T-helper 22 cell (primary cell): Measurements from ENCODE around the gene SELENOS.

Experiments
- DNase-seq: peaks from one replicate; pipeline ENCODE4 v3.0.0-alpha.2; 2020; ENCODE audit warnings: low read depth

The SELENOS gene

GRCh38 chr15:101250873-101251829, 26.1 kb downstream of the SELENOS start:
- peak; percentile 5 for DNase-seq

DNA sequence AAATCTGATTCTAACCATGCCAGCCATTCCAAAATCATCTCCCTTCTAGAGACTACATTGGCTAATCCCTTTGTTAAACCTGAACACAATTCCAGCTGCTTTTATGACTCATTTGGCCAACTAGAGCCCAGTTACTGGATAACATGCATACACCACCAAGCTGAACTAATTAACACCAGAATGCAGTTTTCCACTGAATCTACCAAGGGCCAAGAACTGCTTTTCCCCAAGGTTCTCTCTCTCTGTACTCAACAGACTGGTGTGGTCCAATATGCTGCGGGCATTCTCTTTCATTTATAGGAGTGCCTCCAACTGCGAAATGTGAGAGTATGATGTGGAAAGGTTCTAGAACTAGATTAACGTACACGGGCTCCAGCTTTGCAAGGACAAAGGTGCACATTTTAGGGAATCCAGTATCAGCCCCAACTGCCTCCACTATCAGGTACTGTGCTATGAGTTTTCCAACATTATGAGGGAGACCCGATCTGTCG, 26.9 kb downstream of the SELENOS start:
- no peak for DNase-seq

DNA sequence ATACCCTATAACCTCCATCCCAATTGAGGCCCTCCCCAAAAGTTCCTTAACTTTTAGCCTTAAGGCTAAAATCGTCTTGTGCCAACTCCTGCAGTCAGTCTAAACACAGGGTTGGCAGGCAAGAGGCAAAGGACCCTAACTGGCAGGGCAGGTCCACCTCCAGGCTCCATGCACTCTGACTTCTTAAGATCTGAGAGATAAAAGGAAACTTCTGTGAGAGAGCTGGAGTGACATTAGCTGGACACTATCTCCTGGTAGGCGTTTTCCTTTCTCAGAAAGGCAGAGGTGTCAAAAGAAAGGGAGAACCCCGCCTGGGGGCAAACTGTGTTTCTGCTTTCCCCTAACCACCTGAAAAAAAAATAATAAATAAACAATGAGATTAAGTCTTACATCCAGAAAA, 29.0 kb downstream of the SELENOS start:
- no peak for DNase-seq

DNA sequence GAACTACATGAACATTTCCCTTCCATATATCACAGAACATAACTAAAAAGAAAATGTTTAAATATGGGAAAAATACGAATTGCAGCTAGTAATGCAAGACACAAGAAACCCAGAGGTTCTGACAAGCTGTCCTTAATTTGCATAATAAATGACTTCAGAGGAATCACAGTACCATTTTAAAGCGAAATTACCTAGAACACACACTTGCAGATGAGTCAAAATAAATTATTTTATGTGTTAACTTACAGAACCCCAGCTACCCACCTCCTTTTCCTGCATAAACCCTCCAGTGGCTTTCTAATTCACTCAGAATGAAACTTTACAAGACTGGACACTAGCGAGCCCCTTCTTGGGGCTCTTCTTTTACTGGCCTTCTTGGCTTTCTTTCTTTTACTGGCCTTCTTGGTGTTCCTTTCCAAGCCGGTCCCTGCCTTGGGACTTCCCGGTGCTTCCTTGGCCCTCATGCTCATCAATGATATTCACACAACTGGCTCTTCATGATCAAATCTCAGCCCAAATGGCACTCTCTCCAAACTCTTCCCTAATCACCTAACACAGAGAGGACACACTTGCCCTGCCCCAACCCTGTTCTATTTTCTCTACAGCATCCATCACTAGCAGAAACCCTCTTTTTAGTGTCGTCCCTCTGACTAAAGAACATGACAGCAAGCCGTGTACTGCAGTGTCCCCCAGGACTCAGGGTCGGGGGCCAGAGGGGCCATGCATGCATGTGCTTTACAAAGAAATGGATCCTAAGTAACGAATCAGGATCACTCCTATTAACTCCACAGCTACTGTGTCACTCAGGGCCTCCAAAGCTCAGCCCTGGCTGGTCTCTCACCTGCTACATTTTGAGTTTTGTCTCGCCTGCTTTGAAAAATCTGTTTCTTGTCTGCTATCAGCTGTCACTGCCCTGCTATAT, 30.2 kb downstream of the SELENOS start:
- DNase-seq: no peak

GRCh38 chr15:101246391-101246790, 30.9 kb downstream of the SELENOS start:
- DNase-seq: no peak

DNA sequence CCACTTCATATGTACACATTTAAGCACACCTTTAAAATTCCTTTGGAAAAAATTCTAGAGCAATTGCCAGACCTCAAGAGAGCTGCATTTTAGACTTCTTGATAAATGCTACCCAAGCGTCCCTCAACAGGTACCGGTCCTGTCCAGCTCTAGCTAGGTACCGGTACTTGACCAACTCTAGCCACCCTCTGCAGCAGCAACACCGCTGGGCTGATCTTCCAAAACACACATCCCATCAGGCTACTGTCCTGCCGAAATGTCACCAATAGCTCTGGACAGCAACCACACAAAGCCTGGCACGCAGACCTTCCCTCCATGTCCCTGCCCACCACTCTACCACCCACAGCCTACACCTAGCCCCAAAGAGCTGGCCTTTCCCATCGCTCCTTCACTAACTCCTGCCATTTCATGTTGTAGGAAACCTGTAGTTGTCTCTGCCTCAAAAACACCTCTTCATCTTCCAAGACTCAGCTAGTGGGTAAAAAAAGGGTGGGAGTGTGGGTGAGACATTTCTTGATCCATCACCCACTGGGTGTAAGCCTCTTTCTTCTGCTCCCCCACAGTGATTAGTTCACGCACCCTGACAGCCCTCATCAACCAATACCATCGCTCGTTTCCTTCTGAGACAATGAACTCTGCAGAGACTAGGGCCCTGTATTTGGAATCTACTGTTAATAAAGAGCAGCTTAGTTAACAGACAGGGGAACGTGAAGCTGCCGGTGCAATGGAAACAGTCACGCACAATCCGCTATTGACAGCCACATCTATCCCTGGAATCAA, 32.2 kb downstream of the SELENOS start:
- DNase-seq: no peak

DNA sequence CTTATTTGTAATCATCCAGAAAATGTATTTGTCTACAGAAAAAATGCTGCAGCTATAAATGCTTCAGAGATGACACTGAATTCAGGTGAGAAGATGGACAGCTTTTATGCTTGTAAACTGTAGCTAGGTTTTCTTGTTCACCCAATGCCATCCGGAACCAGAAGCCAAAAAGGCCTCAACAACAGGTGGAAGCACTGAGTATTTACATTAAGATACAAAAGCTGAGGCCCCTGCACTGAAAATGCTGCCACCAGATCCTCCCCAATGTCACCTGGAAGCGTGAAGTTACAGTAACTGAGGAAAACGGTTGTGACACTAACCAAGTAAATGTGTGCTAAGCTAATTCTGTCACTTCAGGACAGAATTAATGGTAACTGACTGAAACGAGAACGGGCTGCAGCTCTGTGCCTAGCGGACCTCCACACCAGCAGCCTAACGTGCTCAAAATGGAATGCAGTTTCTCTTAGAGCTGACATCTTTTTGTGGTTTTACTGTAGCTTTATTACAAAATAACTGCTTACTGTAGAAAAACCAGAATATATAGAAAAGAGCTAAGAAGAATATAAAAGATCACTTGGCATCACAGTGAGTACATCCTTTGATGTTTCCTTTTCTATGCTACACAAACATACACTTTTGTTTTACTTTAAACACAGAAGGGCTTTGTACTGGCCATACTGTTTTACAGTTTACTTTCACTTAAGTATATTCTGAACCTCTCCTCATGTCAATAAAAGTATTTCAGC, 33.1 kb downstream of the SELENOS start:
- no peak for DNase-seq

DNA sequence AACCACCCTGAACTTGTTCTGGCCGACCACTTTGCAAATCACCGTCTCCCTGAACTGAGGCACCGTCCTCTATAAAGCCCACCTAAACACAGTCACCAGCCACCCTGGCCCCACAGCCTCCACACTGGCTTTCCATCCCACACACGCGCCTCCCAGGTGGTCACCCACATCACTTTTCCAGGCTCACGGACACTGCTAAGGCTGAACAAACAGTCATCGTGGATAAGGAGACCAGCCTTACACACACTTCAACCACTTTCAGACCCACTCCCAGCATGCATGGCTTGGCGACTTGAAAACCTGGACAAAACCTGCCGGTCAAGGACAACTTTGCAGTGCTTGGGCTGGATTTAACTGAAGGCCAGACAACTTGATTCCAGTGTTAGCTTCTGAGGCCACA, 33.9 kb downstream of the SELENOS start:
- no peak for DNase-seq

DNA sequence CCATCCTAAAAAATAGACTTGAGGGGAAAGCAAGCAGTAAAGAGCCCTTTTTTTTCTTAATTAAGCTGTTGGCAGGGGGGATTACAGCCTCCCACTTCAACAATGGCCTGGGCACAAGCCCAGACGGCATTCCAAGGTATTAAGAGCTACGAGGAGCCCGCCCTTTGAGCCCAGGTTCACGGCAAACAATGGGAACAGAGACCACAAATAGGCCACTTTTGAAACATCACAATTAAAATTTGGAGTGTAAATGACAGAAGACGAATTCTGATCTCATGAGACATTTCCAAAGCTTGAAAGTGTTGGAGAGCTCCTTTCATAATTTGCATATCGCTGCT, 34.3 kb downstream of the SELENOS start:
- DNase-seq: no peak

DNA sequence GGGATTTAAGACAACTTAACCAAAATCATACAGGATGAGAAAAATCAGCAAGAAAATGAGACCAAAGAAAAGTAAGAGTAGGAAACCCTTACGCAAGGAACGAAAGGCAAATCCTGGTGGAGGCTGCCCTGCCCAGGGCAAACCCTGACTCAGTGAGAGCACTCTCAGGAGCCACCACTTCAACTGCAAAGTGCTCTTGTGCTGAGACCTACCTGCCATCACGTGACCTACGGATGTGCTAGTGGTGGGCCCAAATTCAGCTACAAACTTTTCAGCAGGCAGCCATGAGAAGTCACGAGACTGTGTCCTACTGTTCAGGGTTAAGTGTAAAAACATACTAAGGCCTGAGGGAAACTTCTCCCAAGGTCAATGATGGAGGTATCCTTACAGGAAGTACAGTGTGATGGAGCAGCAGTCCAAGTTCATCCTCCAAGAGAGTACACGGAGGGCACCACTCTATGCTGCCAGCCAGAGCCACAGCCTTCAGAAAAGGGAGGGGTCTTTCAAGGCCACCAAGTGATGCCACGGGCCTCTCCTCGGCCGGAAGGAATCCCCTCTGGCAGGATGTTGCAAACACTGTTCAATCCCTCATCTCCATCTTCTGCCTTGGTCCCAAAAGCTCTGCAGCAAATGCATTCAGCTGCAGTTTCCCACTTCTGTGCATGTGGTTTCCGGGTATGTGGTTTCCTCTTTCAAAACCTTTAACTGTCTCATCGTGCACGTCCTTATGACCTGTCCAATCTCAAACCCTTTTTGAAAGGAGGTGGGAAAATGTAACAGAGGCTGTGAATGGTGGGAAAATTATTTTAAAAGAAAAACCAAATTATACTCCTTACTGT, 34.9 kb downstream of the SELENOS start:
- peak; percentile 64 for DNase-seq

- DNase-seq: no peak
Measured at GRCh38 chr15:101240358-101240757, 36.9 kb downstream of the SELENOS start.

DNA sequence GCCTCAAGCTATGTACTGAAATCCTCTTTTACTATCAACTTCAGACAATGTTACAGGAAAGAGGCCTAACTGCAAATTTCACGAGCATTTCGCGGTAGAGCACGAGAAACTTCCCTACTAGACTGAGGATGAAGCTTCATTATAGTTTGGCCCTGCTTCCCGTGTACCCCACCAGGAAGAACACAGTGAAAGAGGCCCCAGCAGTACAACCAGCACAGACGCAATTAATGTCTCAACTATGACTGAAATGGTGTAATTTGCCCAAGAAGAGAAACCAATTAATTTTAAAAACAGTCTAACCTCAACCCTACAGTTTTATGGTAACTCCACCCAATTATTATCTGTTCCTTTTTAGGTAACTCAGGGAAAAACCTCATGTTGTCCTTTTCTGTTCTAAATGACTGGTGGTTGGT, 37.6 kb downstream of the SELENOS start:
- DNase-seq: no peak

- DNase-seq: no peak
Measured at GRCh38 chr15:101237251-101237650, 40.0 kb downstream of the SELENOS start.

DNA sequence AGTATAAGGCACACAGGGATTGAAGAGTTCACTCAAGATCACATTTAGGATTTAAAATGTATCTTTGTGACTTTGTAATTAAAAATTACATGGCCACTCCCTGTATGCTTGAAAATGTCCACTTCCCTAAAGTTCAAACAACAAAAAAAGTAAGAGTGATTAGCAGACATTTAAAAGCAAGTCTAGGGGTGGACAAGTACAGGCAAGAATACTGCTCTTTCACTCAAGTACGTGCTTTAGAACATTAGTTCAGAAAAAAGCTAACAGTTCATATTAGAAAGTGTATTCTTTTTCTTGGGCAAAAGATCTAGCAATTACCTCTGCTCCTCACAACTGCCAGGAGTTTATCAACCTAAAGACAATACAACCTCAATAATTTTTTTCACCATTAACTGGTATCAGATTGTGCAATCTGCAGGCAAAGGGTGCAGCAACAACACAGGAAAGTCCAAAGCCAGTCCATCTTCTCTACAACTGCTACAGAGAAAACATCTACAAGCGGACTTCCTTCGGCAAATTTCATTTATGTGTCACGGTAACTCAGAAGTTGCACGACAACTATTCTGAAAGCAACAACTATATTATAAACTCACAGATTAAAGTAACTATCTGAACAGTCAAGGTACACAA, 43.5 kb downstream of the SELENOS start:
- no peak for DNase-seq

DNA sequence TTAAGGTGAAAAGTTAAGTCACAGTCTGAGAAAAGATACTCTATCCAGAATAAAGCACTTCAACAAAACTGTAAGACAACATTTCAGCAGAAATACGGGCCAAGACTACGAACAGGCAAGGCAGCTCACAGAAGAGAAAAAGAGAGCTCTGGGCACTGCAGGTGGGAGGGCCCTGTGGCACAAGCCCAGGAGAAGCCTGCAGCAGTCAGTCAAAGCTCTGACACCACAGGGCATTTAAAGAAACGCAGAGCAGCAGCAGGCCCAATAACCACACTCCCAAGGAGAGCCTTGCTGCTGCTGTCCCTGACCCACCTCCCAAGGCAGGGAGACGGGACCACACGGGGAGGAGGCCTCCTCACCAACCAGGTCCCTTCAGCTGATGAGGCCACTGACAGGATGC, 44.6 kb downstream of the SELENOS start:
- DNase-seq: no peak

GRCh38 chr15:101228313-101228712, 49.0 kb downstream of the SELENOS start:
- no peak for DNase-seq

DNA sequence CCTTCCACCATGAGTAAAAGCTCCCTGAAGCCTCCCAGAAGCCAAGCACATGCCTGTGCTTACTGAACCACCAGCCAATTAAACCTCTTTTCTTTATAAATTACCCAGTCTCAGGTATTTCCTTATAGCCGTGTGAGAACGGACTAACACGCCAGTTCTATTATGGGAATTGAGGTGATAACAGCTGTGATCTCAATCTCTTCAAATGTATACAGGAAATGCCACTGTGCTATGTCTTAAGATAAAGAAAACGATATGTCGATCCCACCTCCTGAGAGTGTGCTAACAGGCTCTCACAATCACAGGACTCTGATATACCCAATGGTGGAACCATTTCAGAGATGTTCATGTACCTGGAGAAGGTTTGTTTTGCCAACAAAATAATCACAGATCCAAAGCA, 51.6 kb downstream of the SELENOS start:
- DNase-seq: no peak
